HCT116 (cell line): Measurements from ENCODE around the gene PRKN. TPM values are rescaled to one million over a fixed set of nuclear protein-coding genes. Genes with fewer than 3 reads are reported as not detected.

ENCODE experiments used
- ATAC-seq: fragments of 200-7000 bp; cut with Tn5 transposase; 2 replicates; pipeline ENCODE4 v1.9.1; 2020; ENCODE audit warnings: mild to moderate bottlenecking, moderate library complexity
- BruUV-seq: library from RNA; stranded (reverse); fragments of 400-500 nt; replicated peaks from 2 replicates; lab custom pipeline; 2021; lab: Mats Ljungman, UMichigan
- CTCF ChIA-PET: fragments of 300-600 bp; sonication (Branson Sonifier 250); formaldehyde crosslinking; loops from one replicate; lab custom pipeline; 2021; ENCODE audit warnings: antibody characterized with exemption; lab: Charles Lee
- POLR2A ChIA-PET: fragments of 300-600, 350-600 bp; sonication (Branson Sonifier 250); formaldehyde crosslinking; loops from one replicate; lab custom pipeline; 2021; ENCODE audit warnings: antibody characterized with exemption; lab: Charles Lee
- RAD21 ChIA-PET, 2 experiments: fragments of 300-600 bp; sonication (Branson Sonifier 250); formaldehyde crosslinking; loops; one replicate each; lab custom pipeline; 2023; ENCODE audit warnings: low total read pairs in 2 of 2; ENCODE audit not compliant: uncharacterized antibody in 2 of 2, unreplicated experiment in 2 of 2, low non-redundant PET in 1 of 2; lab: Charles Lee
- DNase-seq: peaks from one replicate; pipeline ENCODE4 v3.0.0-alpha.2; 2010; ENCODE audit warnings: low read depth, low spot score
- H2AFZ ChIP-seq: fragments of 200-600 bp; shearing (Covaris generic), sonication (generic); 2 replicates; pipeline ENCODE4 v1.6.1; 2017; ENCODE audit warnings: low read depth, mixed run types, mixed read lengths, antibody characterized with exemption, low read length; ENCODE audit not compliant: poor library complexity, severe bottlenecking
- H3K27ac ChIP-seq: 2 replicates; pipeline ENCODE4 v1.5.1; 2012; ENCODE audit warnings: low read depth, low read length
- H3K27me3 ChIP-seq: fragments of 200-600 bp; sonication (generic); 2 replicates; pipeline ENCODE4 v1.6.1; 2016; ENCODE audit warnings: mixed run types, low read length, mixed read lengths; ENCODE audit not compliant: insufficient read depth
- H3K36me3 ChIP-seq, 2 experiments: fragments of 200-500 bp in 1 of 2; fragments of 200-600 bp in 1 of 2; sonication (Bioruptor generic) in 1 of 2; sonication (generic) in 1 of 2; 2 replicates each; pipeline versions ENCODE4 v1.5.1 to v1.6.1; 2014 to 2016; ENCODE audit warnings: low read length in 2 of 2, inconsistent platforms in 1 of 2, mixed read lengths in 1 of 2, mixed run types in 1 of 2; ENCODE audit not compliant: insufficient read depth in 2 of 2, control insufficient read depth in 1 of 2
- H3K4me1 ChIP-seq, 2 experiments: fragments of 200-600 bp in 1 of 2; sonication (generic) in 1 of 2; 2 replicates each; pipeline versions ENCODE4 v1.5.1 to v1.6.1; 2012 to 2017; ENCODE audit warnings: low read length in 2 of 2, inconsistent platforms in 1 of 2, mild to moderate bottlenecking in 1 of 2, mixed read lengths in 1 of 2, mixed run types in 1 of 2, moderate library complexity in 1 of 2; ENCODE audit not compliant: insufficient read depth in 2 of 2, control insufficient read depth in 1 of 2
- H3K4me2 ChIP-seq: fragments of 200-600 bp; sonication (generic); 2 replicates; pipeline ENCODE4 v1.6.1; 2017; ENCODE audit warnings: mixed run types, low read length, mixed read lengths
- H3K4me3 ChIP-seq, 2 experiments: fragments of 200-600 bp in 1 of 2; sonication (generic) in 1 of 2; replicated peaks in 1 of 2; 2 replicates each; pipeline ENCODE4 v1.5.1; 2011 to 2016; ENCODE audit warnings: low read length in 2 of 2, control low read depth in 1 of 2, low read depth in 1 of 2, mild to moderate bottlenecking in 1 of 2, mixed read lengths in 1 of 2, mixed run types in 1 of 2
- H3K79me2 ChIP-seq: fragments of 200-600 bp; sonication (generic); 2 replicates; pipeline ENCODE4 v1.6.1; 2017; ENCODE audit warnings: mild to moderate bottlenecking, mixed run types, low read length, moderate library complexity, mixed read lengths; ENCODE audit not compliant: insufficient read depth
- H3K9ac ChIP-seq: fragments of 200-600 bp; sonication (generic); 2 replicates; pipeline ENCODE4 v1.6.1; 2016; ENCODE audit warnings: low read length, mixed read lengths
- H3K9me2 ChIP-seq: fragments of 200-600 bp; sonication (generic), shearing (Covaris generic); 2 replicates; pipeline ENCODE4 v1.6.1; 2017; ENCODE audit warnings: mixed run types, mild to moderate bottlenecking, moderate library complexity; ENCODE audit not compliant: insufficient read depth
- H3K9me3 ChIP-seq, 2 experiments: fragments of 200-500 bp in 1 of 2; fragments of 200-600 bp in 1 of 2; sonication (Bioruptor generic) in 1 of 2; sonication (generic) in 1 of 2; 2 replicates each; pipeline ENCODE4 v1.6.1; 2014 to 2017; ENCODE audit warnings: low read length in 2 of 2, mixed read lengths in 2 of 2, inconsistent platforms in 1 of 2, low read depth in 1 of 2, mild to moderate bottlenecking in 1 of 2, mixed run types in 1 of 2, moderate library complexity in 1 of 2; ENCODE audit not compliant: control insufficient read depth in 1 of 2, insufficient read depth in 1 of 2
- H4K20me1 ChIP-seq: fragments of 200-600 bp; sonication (generic), shearing (Covaris generic); 2 replicates; pipeline ENCODE4 v1.6.1; 2017; ENCODE audit warnings: mixed run types, mild to moderate bottlenecking, moderate library complexity; ENCODE audit not compliant: insufficient read depth
- CBX3 ChIP-seq: IDR thresholded peaks from 2 replicates; pipeline ENCODE4 v1.6.1; 2012; ENCODE audit warnings: low read depth
- CEBPB ChIP-seq: IDR thresholded peaks from 2 replicates; pipeline ENCODE4 v1.6.1; 2012; ENCODE audit warnings: low read depth
- EZH2 ChIP-seq: fragments of 200-600 bp; sonication (generic); IDR thresholded peaks from 2 replicates; pipeline ENCODE4 v1.6.1; 2017; ENCODE audit warnings: antibody characterized with exemption, mixed run types
- FOSL1 ChIP-seq: IDR thresholded peaks from 2 replicates; pipeline ENCODE4 v1.6.1; 2012; ENCODE audit warnings: low read depth
- POLR2AphosphoS5 ChIP-seq: IDR thresholded peaks from 2 replicates; pipeline ENCODE4 v1.6.1; 2011; ENCODE audit warnings: mild to moderate bottlenecking, low read depth, low read length, moderate library complexity
- RAD21 ChIP-seq: IDR thresholded peaks from 2 replicates; pipeline ENCODE4 v1.6.1; 2012; ENCODE audit warnings: low read depth, mild to moderate bottlenecking
- SP1 ChIP-seq: IDR thresholded peaks from 2 replicates; pipeline ENCODE4 v1.6.1; 2012; ENCODE audit warnings: low read depth
- ZFX ChIP-seq: fragments of 450-650 bp; IDR thresholded peaks from 2 replicates; pipeline ENCODE4 v1.6.1; 2017
- intact Hi-C: fragments of 100-400 bp; cut with micrococcal nuclease; formaldehyde crosslinking; loops from 2 replicates; pipeline ENCODE4 v1.10.0; 2022
- total RNA-seq: library from RNA; stranded (reverse); gene quantifications from one replicate; pipeline ENCODE4 v1.2.1, GENCODE V29; 2021; ENCODE audit not compliant: unreplicated experiment
- TF ChIP-seq, protein P1 (sequence below): IDR thresholded peaks from 2 replicates; pipeline ENCODE4 v1.6.1; 2012
- TF ChIP-seq, protein P2 (sequence below), 3 experiments: fragments of 200-600 bp in 1 of 3; sonication (generic) in 1 of 3; IDR thresholded peaks in 2 of 3; conservative IDR thresholded peaks in 1 of 3; 2 replicates each; pipeline ENCODE4 v1.5.1; 2012 to 2017; ENCODE audit warnings: low read depth in 2 of 3, low read length in 2 of 3, antibody characterized with exemption in 1 of 3, borderline replicate concordance in 1 of 3, control low read depth in 1 of 3, mild to moderate bottlenecking in 1 of 3, mixed read lengths in 1 of 3, mixed run types in 1 of 3, moderate library complexity in 1 of 3; ENCODE audit not compliant: insufficient read depth in 1 of 3

The PRKN gene
- total RNA-seq, 1 experiment from 2014 or later: 2.6 TPM

DNA sequence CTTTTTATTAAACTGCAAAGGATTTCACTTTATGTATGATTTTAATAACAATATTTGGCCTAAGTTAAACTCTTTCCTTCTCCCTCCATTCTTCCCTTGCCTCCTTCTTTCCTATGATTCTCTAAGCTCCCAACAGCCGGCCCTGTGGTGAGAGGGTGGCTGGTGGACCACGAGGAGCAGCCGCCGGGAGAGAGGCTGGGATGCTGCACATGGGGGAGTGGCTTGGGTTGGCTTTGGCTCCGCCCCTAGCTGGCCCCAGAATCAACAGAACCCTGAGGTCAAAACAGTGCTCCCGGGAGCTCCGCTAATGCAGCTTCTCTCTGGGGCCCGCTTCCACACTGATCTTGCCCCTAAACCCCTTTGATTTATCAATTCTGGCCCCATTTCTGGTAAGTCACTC is 1063.9 kb downstream of the PRKN start:
- H3K4me1 ChIP-seq: no peaks in the 10 kb centered on the region
- no peak for DNase-seq
- no peak overlapping the region for H3K4me2 ChIP-seq
- no peaks in the 10 kb centered on the region for H4K20me1 ChIP-seq
- RAD21 ChIA-PET: no interaction called here
- no peaks in the 10 kb centered on the region for H3K9me3 ChIP-seq
- no peaks in the 10 kb centered on the region for H3K9me2 ChIP-seq
- H3K27ac ChIP-seq: no peak overlapping the region
- POLR2A ChIA-PET: no interaction called here
- no peak for ATAC-seq
- no peaks in the 10 kb centered on the region for H3K27me3 ChIP-seq
- no peak overlapping the region for H3K4me3 ChIP-seq
- intact Hi-C loops: no loop called here
- TF ChIP-seq FOSL1 (no peak), POLR2AphosphoS5 (no peak), CBX3 (no peak), CEBPB (no peak), EZH2 (no peak), SP1 (no peak), ZFX (no peak)
- H3K9ac ChIP-seq: no peak overlapping the region
- no peaks in the 10 kb centered on the region for H3K79me2 ChIP-seq
- CTCF ChIA-PET: no interaction called here
- H2AFZ ChIP-seq: no peak overlapping the region
- H3K36me3 ChIP-seq: no peaks in the 10 kb centered on the region
- no TSS peak for BruUV-seq

DNA sequence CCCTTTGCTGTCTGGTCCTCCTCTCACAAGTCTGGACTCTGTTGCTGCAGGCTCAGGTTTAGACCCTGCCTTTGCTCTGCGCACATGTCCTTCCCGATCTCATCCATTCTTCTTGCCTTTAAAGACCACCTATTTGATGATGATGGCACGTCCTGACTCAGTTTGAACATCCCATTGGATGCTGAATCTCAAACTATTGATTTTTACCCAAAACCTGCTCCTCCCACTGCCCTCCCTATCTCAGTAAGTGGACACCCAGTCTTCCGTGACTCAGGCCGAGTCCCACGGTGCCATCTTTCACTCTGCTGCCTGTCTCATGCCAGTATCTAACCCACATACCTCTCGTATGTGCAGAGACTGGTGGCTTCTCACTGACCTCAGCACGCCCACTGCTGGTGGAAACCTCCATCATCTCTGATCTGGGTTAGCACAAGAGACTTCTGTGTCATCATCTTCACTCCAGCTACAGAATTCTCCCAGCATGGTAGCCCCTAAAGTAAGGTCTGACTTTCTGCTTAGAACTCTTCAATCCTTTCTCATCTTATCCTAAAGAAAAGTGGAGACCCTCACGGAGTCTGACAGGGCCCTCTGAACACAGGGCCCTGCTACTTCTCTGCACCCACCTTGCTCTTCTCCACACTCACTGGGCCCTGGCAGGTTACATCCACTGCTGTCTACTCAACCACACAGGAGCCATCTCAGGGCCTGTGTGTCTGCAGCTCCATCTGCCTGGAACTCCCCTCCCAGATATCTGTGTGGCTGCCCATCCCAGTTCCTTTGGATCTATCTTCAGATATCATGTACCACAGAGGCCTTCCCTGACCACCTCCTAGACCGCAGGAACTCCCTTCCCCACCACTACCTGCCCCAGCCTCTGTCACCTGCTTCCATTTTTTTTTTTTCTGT is 1066.6 kb downstream of the PRKN start:
- POLR2A ChIA-PET: no interaction called here
- ATAC-seq: peak; percentile 55; the same call in 1 of the 2 replicates

More for the DNA sequence above, 1066.6 kb downstream of the PRKN start:
- Histone ChIP-seq H3K27ac (no peak overlapping the region), H3K9me3 (no peaks in the 10 kb centered on the region), H3K4me2 (no peak overlapping the region), H2AFZ (no peak overlapping the region), H3K27me3 (no peaks in the 10 kb centered on the region), H4K20me1 (no peaks in the 10 kb centered on the region), H3K9ac (no peak overlapping the region), H3K9me2 (no peaks in the 10 kb centered on the region), H3K36me3 (no peaks in the 10 kb centered on the region), H3K4me3 (no peak overlapping the region), H3K4me1 (no peaks in the 10 kb centered on the region), H3K79me2 (no peaks in the 10 kb centered on the region)
- ChIA-PET RAD21 (no interaction called here), CTCF (no interaction called here)
- BruUV-seq: no TSS peak
- TF ChIP-seq, protein P1, sequence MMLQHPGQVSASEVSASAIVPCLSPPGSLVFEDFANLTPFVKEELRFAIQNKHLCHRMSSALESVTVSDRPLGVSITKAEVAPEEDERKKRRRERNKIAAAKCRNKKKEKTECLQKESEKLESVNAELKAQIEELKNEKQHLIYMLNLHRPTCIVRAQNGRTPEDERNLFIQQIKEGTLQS: no peak
- TF ChIP-seq RAD21: 0 out of 2 replicates have a peak, but pooled peaks have one; percentile 22
- TF ChIP-seq, protein P2, sequence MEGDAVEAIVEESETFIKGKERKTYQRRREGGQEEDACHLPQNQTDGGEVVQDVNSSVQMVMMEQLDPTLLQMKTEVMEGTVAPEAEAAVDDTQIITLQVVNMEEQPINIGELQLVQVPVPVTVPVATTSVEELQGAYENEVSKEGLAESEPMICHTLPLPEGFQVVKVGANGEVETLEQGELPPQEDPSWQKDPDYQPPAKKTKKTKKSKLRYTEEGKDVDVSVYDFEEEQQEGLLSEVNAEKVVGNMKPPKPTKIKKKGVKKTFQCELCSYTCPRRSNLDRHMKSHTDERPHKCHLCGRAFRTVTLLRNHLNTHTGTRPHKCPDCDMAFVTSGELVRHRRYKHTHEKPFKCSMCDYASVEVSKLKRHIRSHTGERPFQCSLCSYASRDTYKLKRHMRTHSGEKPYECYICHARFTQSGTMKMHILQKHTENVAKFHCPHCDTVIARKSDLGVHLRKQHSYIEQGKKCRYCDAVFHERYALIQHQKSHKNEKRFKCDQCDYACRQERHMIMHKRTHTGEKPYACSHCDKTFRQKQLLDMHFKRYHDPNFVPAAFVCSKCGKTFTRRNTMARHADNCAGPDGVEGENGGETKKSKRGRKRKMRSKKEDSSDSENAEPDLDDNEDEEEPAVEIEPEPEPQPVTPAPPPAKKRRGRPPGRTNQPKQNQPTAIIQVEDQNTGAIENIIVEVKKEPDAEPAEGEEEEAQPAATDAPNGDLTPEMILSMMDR (IDR thresholded peaks at IDR 0.05 in 2 of 3, conservative IDR thresholded peaks at IDR 0.05 in 1 of 3; ENCODE audit: borderline replicate concordance in 1 of 3, insufficient read depth in 1 of 3, low read depth in 2 of 3, low read length in 2 of 3): peak in 2 of 3 experiments; percentile 16 to 33; a peak in 2 of 6 replicates
- no peak for DNase-seq
- intact Hi-C loops: no loop called here
